HG02884 (cell line): ENCODE data around the gene RNH1.
"Not testable (repeated sequence)": the region's sequence is repeated elsewhere in the genome, so short reads cannot be mapped to it uniquely, and the experiment has no call there.

ENCODE experiments used
- ATAC-seq: cut with Tn5 transposase; IDR thresholded peaks from one replicate; pipeline ENCODE4 v1.9.1; 2021; ENCODE audit warnings: mild to moderate bottlenecking, moderate library complexity; ENCODE audit not compliant: unreplicated experiment

RNH1 gene

GRCh38 chr11:520428-521176 lies 13.6 kb upstream of the RNH1 start:
- ATAC-seq: no peak

- no peak for ATAC-seq
These were observed 11.6 kb upstream of the RNH1 start for GRCh38 chr11:518463-519202.

- ATAC-seq: not testable (repeated sequence)
These were observed 10.1 kb upstream of the RNH1 start for GRCh38 chr11:516918-517685.

- ATAC-seq: no peak
These were observed 9.4 kb upstream of the RNH1 start for GRCh38 chr11:516400-516799.

GRCh38 chr11:515131-515530 lies 8.1 kb upstream of the RNH1 start:
- no peak for ATAC-seq

- no peak for ATAC-seq
These were observed 7.6 kb upstream of the RNH1 start for GRCh38 chr11:514606-515005.

- no peak for ATAC-seq
These were observed 5.9 kb upstream of the RNH1 start for GRCh38 chr11:512761-513595.

GRCh38 chr11:508956-509355 lies 1.9 kb upstream of the RNH1 start:
- no peak for ATAC-seq

- ATAC-seq: no peak
These were observed 879 bp upstream of the RNH1 start for GRCh38 chr11:507727-508515.

GRCh38 chr11:506238-506994 lies 626 bp downstream of the RNH1 start:
- peak; percentile 44 for ATAC-seq

- ATAC-seq: no peak
These were observed 2.1 kb downstream of the RNH1 start for GRCh38 chr11:504994-505344.

GRCh38 chr11:504053-504993 lies 2.7 kb downstream of the RNH1 start:
- ATAC-seq: no peak

GRCh38 chr11:503179-503981 lies 3.7 kb downstream of the RNH1 start:
- no peak for ATAC-seq

GRCh38 chr11:502288-503178 lies 4.5 kb downstream of the RNH1 start:
- no peak for ATAC-seq

GRCh38 chr11:501683-502287 lies 5.3 kb downstream of the RNH1 start:
- no peak for ATAC-seq
